Liver (tissue), 9 donors: ENCODE data around the gene LCE2D. TPM values are rescaled to one million over a fixed set of nuclear protein-coding genes. Genes with fewer than 3 reads are reported as not detected.

ENCODE experiments used
- DNase-seq: peaks from one replicate; pipeline ENCODE4 v3.0.0-alpha.2; 2017; ENCODE audit warnings: low spot score
- H3K27ac ChIP-seq, 2 donors: one replicate each; pipeline ENCODE4 v1.7.0; 2013; ENCODE audit warnings: inconsistent platforms in 2 of 2, low read length in 2 of 2, control low read depth in 1 of 2, low read depth in 1 of 2, mild to moderate bottlenecking in 1 of 2
- H3K27me3 ChIP-seq, 4 donors: one replicate each; pipeline versions ENCODE4 v1.6.1 to v1.7.0; 2013; ENCODE audit warnings: low read length in 3 of 4, inconsistent platforms in 1 of 4, mild to moderate bottlenecking in 1 of 4, moderate library complexity in 1 of 4; ENCODE audit not compliant: control insufficient read depth in 4 of 4, insufficient read depth in 4 of 4
- H3K36me3 ChIP-seq, 4 donors: one replicate each; pipeline versions ENCODE4 v1.6.1 to v1.7.0; 2013; ENCODE audit warnings: low read length in 3 of 4, mild to moderate bottlenecking in 3 of 4, low read depth in 1 of 4, moderate library complexity in 1 of 4; ENCODE audit not compliant: control insufficient read depth in 4 of 4, insufficient read depth in 3 of 4
- H3K4me1 ChIP-seq, 4 donors: one replicate each; pipeline versions ENCODE4 v1.6.1 to v1.7.0; 2013; ENCODE audit warnings: low read length in 3 of 4, mild to moderate bottlenecking in 3 of 4, moderate library complexity in 1 of 4; ENCODE audit not compliant: control insufficient read depth in 4 of 4, insufficient read depth in 4 of 4
- H3K4me3 ChIP-seq, 3 donors: one replicate each; pipeline versions ENCODE4 v1.6.1 to v1.7.0; 2013; ENCODE audit warnings: low read length in 3 of 3, control low read depth in 1 of 3, low read depth in 1 of 3, mild to moderate bottlenecking in 1 of 3
- H3K9ac ChIP-seq, 2 donors: one replicate each; pipeline ENCODE4 v1.7.0; 2013; ENCODE audit warnings: low read length in 2 of 2, mild to moderate bottlenecking in 2 of 2, moderate library complexity in 2 of 2, control low read depth in 1 of 2, low read depth in 1 of 2
- H3K9me3 ChIP-seq, 4 donors: one replicate each; pipeline versions ENCODE4 v1.6.1 to v1.7.0; 2013; ENCODE audit warnings: low read length in 3 of 4; ENCODE audit not compliant: control insufficient read depth in 4 of 4
- EGR1 ChIP-seq, 2 donors: IDR thresholded peaks; 2 replicates each; pipeline ENCODE4 v1.6.1; 2016 to 2018; ENCODE audit warnings: antibody characterized with exemption in 2 of 2, low read depth in 2 of 2
- FOXA1 ChIP-seq: IDR thresholded peaks from 2 replicates; pipeline ENCODE4 v1.6.1; 2016; ENCODE audit warnings: antibody characterized with exemption
- FOXA2 ChIP-seq: IDR thresholded peaks from 2 replicates; pipeline ENCODE4 v1.6.1; 2016; ENCODE audit warnings: antibody characterized with exemption
- GABPA ChIP-seq, 2 donors: IDR thresholded peaks in 1 of 2; conservative IDR thresholded peaks in 1 of 2; 2 replicates each; pipeline ENCODE4 v1.6.1; 2016; ENCODE audit warnings: antibody characterized with exemption in 2 of 2, mild to moderate bottlenecking in 1 of 2, moderate library complexity in 1 of 2
- HNF4A ChIP-seq, 2 donors: conservative IDR thresholded peaks; 2 replicates each; pipeline ENCODE4 v1.6.1; 2016; ENCODE audit warnings: antibody characterized with exemption in 2 of 2, mild to moderate bottlenecking in 2 of 2
- HNF4G ChIP-seq: IDR thresholded peaks from 2 replicates; pipeline ENCODE4 v1.6.1; 2016; ENCODE audit warnings: antibody characterized with exemption
- JUND ChIP-seq, 2 donors: IDR thresholded peaks; 2 replicates each; pipeline ENCODE4 v1.6.1; 2016; ENCODE audit warnings: antibody characterized with exemption in 2 of 2
- RAD21 ChIP-seq, 2 donors: IDR thresholded peaks; 2 replicates each; pipeline ENCODE4 v1.6.1; 2016; ENCODE audit warnings: antibody characterized with exemption in 2 of 2, mild to moderate bottlenecking in 2 of 2
- RXRA ChIP-seq, 2 donors: IDR thresholded peaks; 2 replicates each; pipeline ENCODE4 v1.6.1; 2017 to 2018; ENCODE audit warnings: antibody characterized with exemption in 2 of 2, mild to moderate bottlenecking in 1 of 2
- SP1 ChIP-seq: IDR thresholded peaks from 2 replicates; pipeline ENCODE4 v1.6.1; 2018; ENCODE audit warnings: antibody characterized with exemption, mild to moderate bottlenecking
- YY1 ChIP-seq: IDR thresholded peaks from 2 replicates; pipeline ENCODE4 v1.6.1; 2016; ENCODE audit warnings: antibody characterized with exemption, mild to moderate bottlenecking
- WGBS: extraction: QIAGEN DNeasy Blood & Tissue Kit; methylation state at CpG from one replicate; pipeline ENCODE4 v1.1.7; 2013; 5-methylcytosine and 5-hydroxymethylcytosine counted together
- polyA plus RNA-seq, 2 donors: library from polyadenylated mRNA; stranded (reverse) in 1 of 2; unstranded in 1 of 2; fragments of 200-250 nt in 1 of 2; fragments of >200 nt in 1 of 2; fragmentation: Nextera tagmentation in 1 of 2; extraction: Ambion mirVana in 1 of 2; gene quantifications; one replicate each; pipeline versions ENCODE4 v1.2.1 to v1.2.3, GENCODE V29; 2013 to 2015
- total RNA-seq, 2 donors: library from RNA; depleted of rRNA; stranded (reverse); fragments of >200 nt; gene quantifications; one replicate each; pipeline ENCODE4 v1.2.3, GENCODE V29; 2014
- TF ChIP-seq, protein P1 (sequence below): IDR thresholded peaks from 2 replicates; pipeline ENCODE4 v1.6.1; 2016; ENCODE audit warnings: antibody characterized with exemption
- TF ChIP-seq, protein P2 (sequence below): IDR thresholded peaks from 2 replicates; pipeline ENCODE4 v1.6.1; 2016; ENCODE audit warnings: antibody characterized with exemption, mild to moderate bottlenecking
- TF ChIP-seq, protein P3 (sequence below): IDR thresholded peaks from 2 replicates; pipeline ENCODE4 v1.6.1; 2016; ENCODE audit warnings: antibody characterized with exemption
- TF ChIP-seq, protein P4 (sequence below): IDR thresholded peaks from 2 replicates; pipeline ENCODE4 v1.6.1; 2016; ENCODE audit warnings: antibody characterized with exemption
- donor health status: healthy.
- donor health status: healthy.
- donor health status: healthy.
- donor health status: healthy.
- donor health status: healthy.

Gene LCE2D
- total and polyA plus RNA-seq, 4 donors = not detected

DNA sequence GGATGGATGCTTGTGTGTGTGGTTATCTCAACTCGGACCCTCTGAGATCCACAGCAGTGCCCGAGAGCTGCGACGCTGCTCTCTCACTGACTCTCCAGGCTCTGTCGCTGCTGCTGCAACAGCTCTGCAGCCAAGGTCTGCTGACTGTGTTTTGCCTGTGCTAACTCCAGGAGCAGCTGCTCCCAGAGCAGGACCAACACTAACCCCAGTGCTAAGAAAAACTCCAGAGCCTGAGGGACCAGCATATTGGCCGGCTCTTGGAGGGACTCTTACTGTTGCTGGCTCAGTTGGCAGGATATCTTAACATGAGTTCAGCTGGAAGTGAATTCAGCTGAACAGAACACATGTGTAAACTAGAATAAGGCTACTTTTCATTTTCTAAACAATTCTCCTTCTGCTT lies 16.3 kb downstream of the LCE2D start:
- 44% methylated on average over 6 of the region's 6 CpGs for WGBS
- H3K4me1 ChIP-seq = no peaks in the 10 kb centered on the region
- H3K9me3 ChIP-seq = no peaks in the 10 kb centered on the region
- H3K36me3 ChIP-seq = no peaks in the 10 kb centered on the region
- DNase-seq = no peak
- H3K4me3 ChIP-seq = no peak overlapping the region
- H3K9ac ChIP-seq = no peak overlapping the region
- TF ChIP-seq FOXA2 (no peak), RAD21 (IDR thresholded peaks at IDR 0.05) (no peak), GABPA (IDR thresholded peaks at IDR 0.05 in 1 of 2, conservative IDR thresholded peaks at IDR 0.05 in 1 of 2) (no peak), JUND (IDR thresholded peaks at IDR 0.05) (no peak), HNF4A (conservative IDR thresholded peaks at IDR 0.05) (no peak), RXRA (IDR thresholded peaks at IDR 0.05) (no peak), FOXA1 (no peak), EGR1 (IDR thresholded peaks at IDR 0.05; ENCODE audit: low read depth in 2 of 2) (no peak), HNF4G (no peak), YY1 (no peak), SP1 (no peak)
- TF ChIP-seq, protein P1, sequence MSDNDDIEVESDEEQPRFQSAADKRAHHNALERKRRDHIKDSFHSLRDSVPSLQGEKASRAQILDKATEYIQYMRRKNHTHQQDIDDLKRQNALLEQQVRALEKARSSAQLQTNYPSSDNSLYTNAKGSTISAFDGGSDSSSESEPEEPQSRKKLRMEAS = no peak
- TF ChIP-seq, protein P2, sequence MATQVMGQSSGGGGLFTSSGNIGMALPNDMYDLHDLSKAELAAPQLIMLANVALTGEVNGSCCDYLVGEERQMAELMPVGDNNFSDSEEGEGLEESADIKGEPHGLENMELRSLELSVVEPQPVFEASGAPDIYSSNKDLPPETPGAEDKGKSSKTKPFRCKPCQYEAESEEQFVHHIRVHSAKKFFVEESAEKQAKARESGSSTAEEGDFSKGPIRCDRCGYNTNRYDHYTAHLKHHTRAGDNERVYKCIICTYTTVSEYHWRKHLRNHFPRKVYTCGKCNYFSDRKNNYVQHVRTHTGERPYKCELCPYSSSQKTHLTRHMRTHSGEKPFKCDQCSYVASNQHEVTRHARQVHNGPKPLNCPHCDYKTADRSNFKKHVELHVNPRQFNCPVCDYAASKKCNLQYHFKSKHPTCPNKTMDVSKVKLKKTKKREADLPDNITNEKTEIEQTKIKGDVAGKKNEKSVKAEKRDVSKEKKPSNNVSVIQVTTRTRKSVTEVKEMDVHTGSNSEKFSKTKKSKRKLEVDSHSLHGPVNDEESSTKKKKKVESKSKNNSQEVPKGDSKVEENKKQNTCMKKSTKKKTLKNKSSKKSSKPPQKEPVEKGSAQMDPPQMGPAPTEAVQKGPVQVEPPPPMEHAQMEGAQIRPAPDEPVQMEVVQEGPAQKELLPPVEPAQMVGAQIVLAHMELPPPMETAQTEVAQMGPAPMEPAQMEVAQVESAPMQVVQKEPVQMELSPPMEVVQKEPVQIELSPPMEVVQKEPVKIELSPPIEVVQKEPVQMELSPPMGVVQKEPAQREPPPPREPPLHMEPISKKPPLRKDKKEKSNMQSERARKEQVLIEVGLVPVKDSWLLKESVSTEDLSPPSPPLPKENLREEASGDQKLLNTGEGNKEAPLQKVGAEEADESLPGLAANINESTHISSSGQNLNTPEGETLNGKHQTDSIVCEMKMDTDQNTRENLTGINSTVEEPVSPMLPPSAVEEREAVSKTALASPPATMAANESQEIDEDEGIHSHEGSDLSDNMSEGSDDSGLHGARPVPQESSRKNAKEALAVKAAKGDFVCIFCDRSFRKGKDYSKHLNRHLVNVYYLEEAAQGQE = no peak
- TF ChIP-seq, protein P3, sequence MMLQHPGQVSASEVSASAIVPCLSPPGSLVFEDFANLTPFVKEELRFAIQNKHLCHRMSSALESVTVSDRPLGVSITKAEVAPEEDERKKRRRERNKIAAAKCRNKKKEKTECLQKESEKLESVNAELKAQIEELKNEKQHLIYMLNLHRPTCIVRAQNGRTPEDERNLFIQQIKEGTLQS = no peak
- TF ChIP-seq, protein P4, sequence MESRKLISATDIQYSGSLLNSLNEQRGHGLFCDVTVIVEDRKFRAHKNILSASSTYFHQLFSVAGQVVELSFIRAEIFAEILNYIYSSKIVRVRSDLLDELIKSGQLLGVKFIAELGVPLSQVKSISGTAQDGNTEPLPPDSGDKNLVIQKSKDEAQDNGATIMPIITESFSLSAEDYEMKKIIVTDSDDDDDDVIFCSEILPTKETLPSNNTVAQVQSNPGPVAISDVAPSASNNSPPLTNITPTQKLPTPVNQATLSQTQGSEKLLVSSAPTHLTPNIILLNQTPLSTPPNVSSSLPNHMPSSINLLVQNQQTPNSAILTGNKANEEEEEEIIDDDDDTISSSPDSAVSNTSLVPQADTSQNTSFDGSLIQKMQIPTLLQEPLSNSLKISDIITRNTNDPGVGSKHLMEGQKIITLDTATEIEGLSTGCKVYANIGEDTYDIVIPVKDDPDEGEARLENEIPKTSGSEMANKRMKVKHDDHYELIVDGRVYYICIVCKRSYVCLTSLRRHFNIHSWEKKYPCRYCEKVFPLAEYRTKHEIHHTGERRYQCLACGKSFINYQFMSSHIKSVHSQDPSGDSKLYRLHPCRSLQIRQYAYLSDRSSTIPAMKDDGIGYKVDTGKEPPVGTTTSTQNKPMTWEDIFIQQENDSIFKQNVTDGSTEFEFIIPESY = no peak
- H3K27me3 ChIP-seq = no peaks in the 10 kb centered on the region
- H3K27ac ChIP-seq = no peak overlapping the region

DNA sequence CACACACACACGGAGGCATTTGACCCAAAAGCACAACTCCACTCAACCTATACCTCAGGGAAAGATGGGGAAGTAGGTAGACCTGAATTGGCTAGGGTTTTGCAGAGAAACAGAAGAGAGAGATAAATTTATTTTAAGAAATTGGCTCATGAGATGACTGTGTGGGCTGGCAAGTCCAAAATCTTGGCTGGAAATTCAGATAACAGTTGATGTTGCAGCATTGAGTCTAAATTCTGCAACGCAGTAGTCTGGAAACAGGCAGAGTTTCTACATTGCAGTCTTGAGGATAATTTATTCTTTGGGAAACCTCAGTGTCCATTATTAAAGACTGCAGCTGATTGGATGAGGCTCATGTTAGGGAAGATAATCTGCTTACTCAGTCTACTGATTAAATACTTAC lies 18.4 kb downstream of the LCE2D start:
- H3K36me3 ChIP-seq = no peaks in the 10 kb centered on the region
- H3K27me3 ChIP-seq = no peaks in the 10 kb centered on the region
- DNase-seq = no peak
- H3K9me3 ChIP-seq = no peaks in the 10 kb centered on the region
- no peak overlapping the region for H3K9ac ChIP-seq
- H3K27ac ChIP-seq = no peak overlapping the region
- no peak overlapping the region for H3K4me3 ChIP-seq
- TF ChIP-seq FOXA2 = no peak
- TF ChIP-seq GABPA (IDR thresholded peaks at IDR 0.05 in 1 of 2, conservative IDR thresholded peaks at IDR 0.05 in 1 of 2) = no peak
- TF ChIP-seq HNF4A (conservative IDR thresholded peaks at IDR 0.05) = no peak
- TF ChIP-seq, protein P3 = no peak
- H3K4me1 ChIP-seq = no peaks in the 10 kb centered on the region
- 81% methylated on average over 2 of the region's 2 CpGs for WGBS
